B cell (primary cell): ENCODE measurements around the gene TUBA4B.

Experiments used
- EZH2 ChIP-seq: IDR thresholded peaks from 2 replicates; pipeline ENCODE4 v1.6.1; 2012; ENCODE audit warnings: borderline replicate concordance, low read depth, mild to moderate bottlenecking, moderate library complexity, low read length; ENCODE audit not compliant: insufficient read depth, poor library complexity, severe bottlenecking
- TF ChIP-seq, protein P1 (sequence below): fragments of 200-600 bp; IDR thresholded peaks from one replicate; pipeline ENCODE4 v1.8.0; 2022; ENCODE audit warnings: antibody characterized with exemption, mild to moderate bottlenecking

DNA sequence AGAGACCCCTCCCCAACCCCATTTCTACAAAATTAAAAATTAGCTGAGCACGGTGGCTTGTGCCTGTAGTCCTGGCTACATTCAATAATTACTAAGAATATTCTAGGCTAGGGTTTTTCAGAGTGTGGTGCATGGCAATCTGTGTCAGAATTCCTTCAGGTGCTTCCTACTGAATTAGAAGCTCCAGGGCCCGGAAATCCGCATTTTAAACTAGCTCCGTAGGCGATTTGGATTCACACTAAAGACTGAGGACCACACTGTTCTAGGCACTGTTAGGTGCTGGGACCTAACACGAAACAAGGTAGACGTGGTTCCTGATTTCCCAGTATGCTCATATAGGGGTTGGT lies 47.1 kb upstream of the TUBA4B start:
- no peak for TF ChIP-seq EZH2
- TF ChIP-seq, protein P1, sequence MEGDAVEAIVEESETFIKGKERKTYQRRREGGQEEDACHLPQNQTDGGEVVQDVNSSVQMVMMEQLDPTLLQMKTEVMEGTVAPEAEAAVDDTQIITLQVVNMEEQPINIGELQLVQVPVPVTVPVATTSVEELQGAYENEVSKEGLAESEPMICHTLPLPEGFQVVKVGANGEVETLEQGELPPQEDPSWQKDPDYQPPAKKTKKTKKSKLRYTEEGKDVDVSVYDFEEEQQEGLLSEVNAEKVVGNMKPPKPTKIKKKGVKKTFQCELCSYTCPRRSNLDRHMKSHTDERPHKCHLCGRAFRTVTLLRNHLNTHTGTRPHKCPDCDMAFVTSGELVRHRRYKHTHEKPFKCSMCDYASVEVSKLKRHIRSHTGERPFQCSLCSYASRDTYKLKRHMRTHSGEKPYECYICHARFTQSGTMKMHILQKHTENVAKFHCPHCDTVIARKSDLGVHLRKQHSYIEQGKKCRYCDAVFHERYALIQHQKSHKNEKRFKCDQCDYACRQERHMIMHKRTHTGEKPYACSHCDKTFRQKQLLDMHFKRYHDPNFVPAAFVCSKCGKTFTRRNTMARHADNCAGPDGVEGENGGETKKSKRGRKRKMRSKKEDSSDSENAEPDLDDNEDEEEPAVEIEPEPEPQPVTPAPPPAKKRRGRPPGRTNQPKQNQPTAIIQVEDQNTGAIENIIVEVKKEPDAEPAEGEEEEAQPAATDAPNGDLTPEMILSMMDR = no peak
